ENCODE data around the gene CLCA4.

Gene CLCA4

GRCh38 chr1:86530211-86530845 lies 16.6 kb upstream of the CLCA4 start:
- DNase-seq (ENCODE audit: insufficient read length, low spot score) (no peak), FAIRE-seq (peak; percentile 25)
- no peak for TF ChIP-seq CTCF (IDR thresholded peaks at IDR 0.05; ENCODE audit: insufficient read depth, missing control alignments)

GRCh38 chr1:86537928-86538695 lies 8.8 kb upstream of the CLCA4 start:
- DNase-seq (ENCODE audit: insufficient read length, low spot score) (no peak), FAIRE-seq (no peak)
- no peak for TF ChIP-seq CTCF (IDR thresholded peaks at IDR 0.05; ENCODE audit: insufficient read depth, missing control alignments)

- no peak for TF ChIP-seq CTCF (IDR thresholded peaks at IDR 0.05; ENCODE audit: insufficient read depth, missing control alignments)
- DNase-seq (ENCODE audit: insufficient read length, low spot score), result no peak
- no peak for FAIRE-seq
These were observed 8.1 kb upstream of the CLCA4 start for GRCh38 chr1:86538775-86539174.

- FAIRE-seq (no peak), DNase-seq (ENCODE audit: insufficient read length, low spot score) (no peak)
- TF ChIP-seq CTCF (IDR thresholded peaks at IDR 0.05; ENCODE audit: insufficient read depth, missing control alignments), result no peak
These were observed 5.0 kb upstream of the CLCA4 start for GRCh38 chr1:86541859-86542258.

GRCh38 chr1:86542631-86543030 lies 4.2 kb upstream of the CLCA4 start:
- FAIRE-seq, result no peak

GRCh38 chr1:86548839-86549238 lies 2.0 kb downstream of the CLCA4 start:
- FAIRE-seq, result no peak
- DNase-seq (ENCODE audit: insufficient read length, low spot score), result no peak
- TF ChIP-seq CTCF (IDR thresholded peaks at IDR 0.05; ENCODE audit: insufficient read depth, missing control alignments), result no peak

More at GRCh38 chr1:86542631-86543030, 4.2 kb upstream of the CLCA4 start:
- no peak for TF ChIP-seq CTCF (IDR thresholded peaks at IDR 0.05; ENCODE audit: insufficient read depth, missing control alignments)
- DNase-seq (ENCODE audit: insufficient read length, low spot score), result no peak

GRCh38 chr1:86551305-86551704 lies 4.4 kb downstream of the CLCA4 start:
- DNase-seq (ENCODE audit: insufficient read length, low spot score) (no peak), FAIRE-seq (no peak)
- TF ChIP-seq CTCF (IDR thresholded peaks at IDR 0.05; ENCODE audit: insufficient read depth, missing control alignments), result no peak

Measured in D721Med (cell line).